ENCODE measurements around the gene STAG3.

DNA sequence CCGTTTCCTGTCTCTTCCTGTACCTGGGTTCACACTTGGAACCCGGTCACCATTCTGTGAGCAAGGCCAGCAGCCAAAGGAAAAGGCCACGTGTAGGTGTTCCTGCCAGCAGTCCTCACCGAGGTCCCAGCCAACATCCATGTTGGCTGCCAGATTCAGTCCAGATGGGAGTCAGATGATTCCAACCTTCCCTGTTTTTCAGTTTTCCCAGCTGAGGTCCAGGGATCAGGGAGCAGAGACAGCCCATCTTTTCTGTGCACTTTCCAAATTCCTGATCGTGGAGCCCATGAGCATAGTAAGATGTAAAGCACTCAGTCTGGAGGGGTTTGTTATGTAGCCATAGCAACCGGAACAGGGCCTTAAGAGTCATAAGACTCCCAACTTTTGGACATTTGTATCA is 38.2 kb downstream of the STAG3 start:
- TF ChIP-seq, protein P1, sequence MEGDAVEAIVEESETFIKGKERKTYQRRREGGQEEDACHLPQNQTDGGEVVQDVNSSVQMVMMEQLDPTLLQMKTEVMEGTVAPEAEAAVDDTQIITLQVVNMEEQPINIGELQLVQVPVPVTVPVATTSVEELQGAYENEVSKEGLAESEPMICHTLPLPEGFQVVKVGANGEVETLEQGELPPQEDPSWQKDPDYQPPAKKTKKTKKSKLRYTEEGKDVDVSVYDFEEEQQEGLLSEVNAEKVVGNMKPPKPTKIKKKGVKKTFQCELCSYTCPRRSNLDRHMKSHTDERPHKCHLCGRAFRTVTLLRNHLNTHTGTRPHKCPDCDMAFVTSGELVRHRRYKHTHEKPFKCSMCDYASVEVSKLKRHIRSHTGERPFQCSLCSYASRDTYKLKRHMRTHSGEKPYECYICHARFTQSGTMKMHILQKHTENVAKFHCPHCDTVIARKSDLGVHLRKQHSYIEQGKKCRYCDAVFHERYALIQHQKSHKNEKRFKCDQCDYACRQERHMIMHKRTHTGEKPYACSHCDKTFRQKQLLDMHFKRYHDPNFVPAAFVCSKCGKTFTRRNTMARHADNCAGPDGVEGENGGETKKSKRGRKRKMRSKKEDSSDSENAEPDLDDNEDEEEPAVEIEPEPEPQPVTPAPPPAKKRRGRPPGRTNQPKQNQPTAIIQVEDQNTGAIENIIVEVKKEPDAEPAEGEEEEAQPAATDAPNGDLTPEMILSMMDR (IDR thresholded peaks at IDR 0.05) = no peak
- TF ChIP-seq POLR2AphosphoS5 (IDR thresholded peaks at IDR 0.05; ENCODE audit: insufficient read depth in 1 of 2, low read depth in 1 of 2) = peak in 1 of 2 donors; percentile 12
